GM11168 (cell line): ENCODE results near the gene DUOX1.
"Not testable (repeated sequence)": the region's sequence is repeated elsewhere in the genome, so short reads cannot be mapped to it uniquely, and the experiment has no call there.

Source experiments
- in situ Hi-C: fragments of 300-500 bp; cut with MboI; formaldehyde crosslinking; loops from one replicate; pipeline ENCODE4 v1.12.0; 2022; ENCODE audit warnings: low sequenced_read_pairs; ENCODE audit not compliant: unreplicated experiment

The DUOX1 gene

GRCh38 chr15:45120081-45120972, 9.5 kb upstream of the DUOX1 start:
- in situ Hi-C loops: no loop called here

- in situ Hi-C loops: no loop called here
These were observed 8.8 kb upstream of the DUOX1 start for GRCh38 chr15:45121020-45121419.

- in situ Hi-C loops: no loop called here
These were observed 7.9 kb upstream of the DUOX1 start for GRCh38 chr15:45121706-45122417.

GRCh38 chr15:45122719-45123118, 7.1 kb upstream of the DUOX1 start:
- in situ Hi-C loops: no loop called here

- in situ Hi-C loops: no loop called here
These were observed 6.4 kb upstream of the DUOX1 start for GRCh38 chr15:45123397-45123796.

- in situ Hi-C loops: no loop called here
These were observed 3.1 kb upstream of the DUOX1 start for GRCh38 chr15:45126535-45127158.

GRCh38 chr15:45128971-45129639, 689 bp upstream of the DUOX1 start:
- in situ Hi-C loops: no loop called here

GRCh38 chr15:45130291-45131000, 652 bp downstream of the DUOX1 start:
- in situ Hi-C loops: no loop called here

GRCh38 chr15:45131510-45131909, 1.7 kb downstream of the DUOX1 start:
- in situ Hi-C loops: no loop called here

GRCh38 chr15:45132844-45133560, 3.2 kb downstream of the DUOX1 start:
- in situ Hi-C loops: no loop called here

- in situ Hi-C loops: no loop called here
These were observed 3.7 kb downstream of the DUOX1 start for GRCh38 chr15:45133561-45133920.

- in situ Hi-C loops: no loop called here
These were observed 4.3 kb downstream of the DUOX1 start for GRCh38 chr15:45134046-45134445.

- in situ Hi-C loops: no loop called here
These were observed 5.1 kb downstream of the DUOX1 start for GRCh38 chr15:45134682-45135604.

- in situ Hi-C loops: not testable (repeated sequence)
These were observed 6.0 kb downstream of the DUOX1 start for GRCh38 chr15:45135705-45136377.

GRCh38 chr15:45136378-45136764, 6.6 kb downstream of the DUOX1 start:
- in situ Hi-C loops: no loop called here

- in situ Hi-C loops: no loop called here
These were observed 7.9 kb downstream of the DUOX1 start for GRCh38 chr15:45137703-45138102.

GRCh38 chr15:45138814-45139765, 9.3 kb downstream of the DUOX1 start:
- in situ Hi-C loops: no loop called here
